GM12892 (cell line): Measurements from ENCODE around the gene TENT5C.

Source experiments
- POLR2A ChIP-seq: IDR thresholded peaks from 2 replicates; pipeline ENCODE4 v1.6.1; 2011; ENCODE audit warnings: low read depth, low read length, control low read depth
- POLR2AphosphoS5 ChIP-seq: IDR thresholded peaks from 2 replicates; pipeline ENCODE4 v1.6.1; 2011; ENCODE audit warnings: low read depth, low read length, control low read depth
- TAF1 ChIP-seq: IDR thresholded peaks from 2 replicates; pipeline ENCODE4 v1.6.1; 2011; ENCODE audit warnings: low read depth, mild to moderate bottlenecking, control low read depth, low read length, borderline replicate concordance

GRCh38 chr1:117644696-117645311 lies 39.0 kb downstream of the TENT5C start:
- no peak for TF ChIP-seq POLR2A
- no peak for TF ChIP-seq POLR2AphosphoS5
- no peak for TF ChIP-seq TAF1
